ENCODE measurements around the gene CHMP5.

Gene CHMP5

GRCh38 chr9:33230756-33231622 lies 33.9 kb upstream of the CHMP5 start:
- no peak for DNase-seq (ENCODE audit: low read depth)
- TF ChIP-seq POLR2A (IDR thresholded peaks at IDR 0.05; ENCODE audit: extremely low read depth, insufficient read length) (no peak), MAX (IDR thresholded peaks at IDR 0.05; ENCODE audit: low read depth, low read length) (no peak), MYC (IDR thresholded peaks at IDR 0.05; ENCODE audit: low read depth, low read length) (no peak)
- TF ChIP-seq, protein P1, sequence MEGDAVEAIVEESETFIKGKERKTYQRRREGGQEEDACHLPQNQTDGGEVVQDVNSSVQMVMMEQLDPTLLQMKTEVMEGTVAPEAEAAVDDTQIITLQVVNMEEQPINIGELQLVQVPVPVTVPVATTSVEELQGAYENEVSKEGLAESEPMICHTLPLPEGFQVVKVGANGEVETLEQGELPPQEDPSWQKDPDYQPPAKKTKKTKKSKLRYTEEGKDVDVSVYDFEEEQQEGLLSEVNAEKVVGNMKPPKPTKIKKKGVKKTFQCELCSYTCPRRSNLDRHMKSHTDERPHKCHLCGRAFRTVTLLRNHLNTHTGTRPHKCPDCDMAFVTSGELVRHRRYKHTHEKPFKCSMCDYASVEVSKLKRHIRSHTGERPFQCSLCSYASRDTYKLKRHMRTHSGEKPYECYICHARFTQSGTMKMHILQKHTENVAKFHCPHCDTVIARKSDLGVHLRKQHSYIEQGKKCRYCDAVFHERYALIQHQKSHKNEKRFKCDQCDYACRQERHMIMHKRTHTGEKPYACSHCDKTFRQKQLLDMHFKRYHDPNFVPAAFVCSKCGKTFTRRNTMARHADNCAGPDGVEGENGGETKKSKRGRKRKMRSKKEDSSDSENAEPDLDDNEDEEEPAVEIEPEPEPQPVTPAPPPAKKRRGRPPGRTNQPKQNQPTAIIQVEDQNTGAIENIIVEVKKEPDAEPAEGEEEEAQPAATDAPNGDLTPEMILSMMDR (IDR thresholded peaks at IDR 0.05; ENCODE audit: low read depth, low read length), result no peak
- no peak overlapping the region for H3K4me3 ChIP-seq (ENCODE audit: low read depth, low read length)

- TF ChIP-seq POLR2A (IDR thresholded peaks at IDR 0.05; ENCODE audit: extremely low read depth, insufficient read length) (no peak), MYC (IDR thresholded peaks at IDR 0.05; ENCODE audit: low read depth, low read length) (no peak), MAX (IDR thresholded peaks at IDR 0.05; ENCODE audit: low read depth, low read length) (no peak)
- TF ChIP-seq, protein P1 (IDR thresholded peaks at IDR 0.05; ENCODE audit: low read depth, low read length), result no peak
- no peak overlapping the region for H3K4me3 ChIP-seq (ENCODE audit: low read depth, low read length)
- DNase-seq (ENCODE audit: low read depth), result no peak
These were observed 33.3 kb upstream of the CHMP5 start for GRCh38 chr9:33231623-33231942.

DNA sequence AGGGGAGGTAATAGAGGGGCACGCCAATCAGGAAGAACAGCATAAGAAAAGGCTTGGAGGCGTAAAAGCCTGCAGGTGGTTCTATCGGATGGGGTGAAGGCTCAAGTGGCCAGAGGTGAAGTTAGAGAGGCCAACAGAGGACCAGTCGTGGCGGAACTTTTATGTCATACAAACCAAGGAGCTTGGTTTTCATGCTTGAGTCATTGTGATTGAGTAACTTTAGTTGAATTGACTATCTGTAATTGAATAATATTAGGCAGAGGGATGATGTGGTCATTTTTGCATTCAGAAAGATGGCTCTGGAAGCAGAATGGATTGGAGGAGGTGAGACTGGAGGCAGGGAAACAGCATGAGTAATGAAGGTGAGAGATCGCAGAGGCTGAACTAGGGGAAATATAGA lies 32.0 kb upstream of the CHMP5 start:
- DNase-seq (ENCODE audit: low read depth), result no peak
- H3K4me3 ChIP-seq (ENCODE audit: low read depth, low read length), result no peak overlapping the region
- TF ChIP-seq POLR2A (IDR thresholded peaks at IDR 0.05; ENCODE audit: extremely low read depth, insufficient read length), result no peak
- TF ChIP-seq MAX (IDR thresholded peaks at IDR 0.05; ENCODE audit: low read depth, low read length), result no peak
- TF ChIP-seq, protein P1 (IDR thresholded peaks at IDR 0.05; ENCODE audit: low read depth, low read length), result no peak
- TF ChIP-seq MYC (IDR thresholded peaks at IDR 0.05; ENCODE audit: low read depth, low read length), result no peak

DNA sequence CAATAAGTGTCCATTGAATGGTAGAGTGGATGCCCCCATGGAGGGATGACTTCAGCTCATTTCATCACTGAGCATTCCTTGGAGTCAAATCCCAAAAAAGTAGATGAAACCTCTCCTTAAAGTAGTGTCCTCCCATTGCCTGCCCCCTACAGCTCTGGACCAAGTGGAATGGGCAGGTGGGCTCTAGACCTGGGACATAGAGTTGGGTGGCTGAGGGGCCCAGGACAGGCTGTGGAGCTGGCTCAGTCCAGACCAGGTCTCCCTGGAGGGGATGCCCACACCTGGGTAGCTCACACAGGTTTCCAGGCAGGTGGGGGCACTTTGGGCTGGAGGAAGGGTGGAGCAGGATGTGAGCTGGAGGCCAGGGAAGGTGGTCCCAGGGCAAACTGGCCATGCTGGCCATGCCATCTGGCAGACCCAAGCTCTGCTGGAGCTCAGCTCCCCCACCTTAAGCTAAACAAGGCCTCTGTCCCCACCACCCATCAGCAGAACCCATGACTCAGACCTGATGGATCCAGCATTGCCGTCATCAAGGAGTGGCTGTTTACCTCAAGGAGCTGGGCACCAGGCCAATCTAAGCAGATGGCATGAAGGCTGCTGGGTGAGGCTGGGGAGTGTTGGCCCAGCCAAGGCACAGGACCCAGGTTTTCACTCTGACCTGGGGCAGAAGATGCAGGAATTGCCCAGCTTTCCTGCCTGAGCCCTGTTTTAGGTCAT lies 31.1 kb upstream of the CHMP5 start:
- TF ChIP-seq, protein P1 (IDR thresholded peaks at IDR 0.05; ENCODE audit: low read depth, low read length), result no peak
- no peak for TF ChIP-seq MAX (IDR thresholded peaks at IDR 0.05; ENCODE audit: low read depth, low read length)
- TF ChIP-seq MYC (IDR thresholded peaks at IDR 0.05; ENCODE audit: low read depth, low read length), result no peak
- TF ChIP-seq POLR2A (IDR thresholded peaks at IDR 0.05; ENCODE audit: extremely low read depth, insufficient read length), result no peak
- DNase-seq (ENCODE audit: low read depth), result no peak
- no peak overlapping the region for H3K4me3 ChIP-seq (ENCODE audit: low read depth, low read length)

GRCh38 chr9:33234511-33235467 lies 30.1 kb upstream of the CHMP5 start:
- DNase-seq (ENCODE audit: low read depth), result no peak
- H3K4me3 ChIP-seq (ENCODE audit: low read depth, low read length), result no peak overlapping the region
- TF ChIP-seq MYC (IDR thresholded peaks at IDR 0.05; ENCODE audit: low read depth, low read length), result no peak
- TF ChIP-seq MAX (IDR thresholded peaks at IDR 0.05; ENCODE audit: low read depth, low read length), result no peak
- TF ChIP-seq, protein P1 (IDR thresholded peaks at IDR 0.05; ENCODE audit: low read depth, low read length), result no peak

Data from NB4 (cell line).